Peyer's patch (tissue), 4 donors: ENCODE results near the gene KCNIP4.

Experiments used
- POLR2A ChIP-seq, 2 donors: fragments of 450-650 bp; IDR thresholded peaks; one replicate each; pipeline ENCODE4 v1.5.1; 2017; ENCODE audit warnings: antibody characterized with exemption in 2 of 2, mild to moderate bottlenecking in 2 of 2, moderate library complexity in 2 of 2
- TF ChIP-seq, protein P1 (sequence below), 6 experiments: fragments of 450-650 bp in 4 of 6; fragments of 200-600 bp in 2 of 6; sonication (generic) in 1 of 6; IDR thresholded peaks; one replicate each; pipeline ENCODE4 v1.5.1; 2017 to 2019; ENCODE audit warnings: antibody characterized with exemption in 6 of 6, mild to moderate bottlenecking in 3 of 6, moderate library complexity in 1 of 6

DNA sequence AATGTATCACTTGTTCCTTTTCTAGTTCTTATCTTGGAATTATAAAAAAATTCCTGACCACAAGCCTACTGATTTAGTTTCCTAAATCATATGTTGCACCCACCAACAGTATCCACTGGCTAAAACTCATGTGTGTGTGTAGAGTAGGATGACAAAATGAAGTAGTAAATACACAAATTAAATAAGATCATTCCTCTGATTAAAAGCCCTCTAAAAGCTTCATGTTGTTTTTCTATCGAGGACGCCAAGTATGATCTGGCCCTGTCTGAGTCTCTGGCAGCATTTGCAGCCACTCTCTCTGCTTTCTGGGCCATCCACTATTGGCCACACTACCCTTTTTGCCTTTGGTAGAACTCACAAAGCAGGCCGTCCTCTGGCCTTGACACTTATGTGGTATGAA is 1064.9 kb downstream of the KCNIP4 start:
- TF ChIP-seq, protein P1, sequence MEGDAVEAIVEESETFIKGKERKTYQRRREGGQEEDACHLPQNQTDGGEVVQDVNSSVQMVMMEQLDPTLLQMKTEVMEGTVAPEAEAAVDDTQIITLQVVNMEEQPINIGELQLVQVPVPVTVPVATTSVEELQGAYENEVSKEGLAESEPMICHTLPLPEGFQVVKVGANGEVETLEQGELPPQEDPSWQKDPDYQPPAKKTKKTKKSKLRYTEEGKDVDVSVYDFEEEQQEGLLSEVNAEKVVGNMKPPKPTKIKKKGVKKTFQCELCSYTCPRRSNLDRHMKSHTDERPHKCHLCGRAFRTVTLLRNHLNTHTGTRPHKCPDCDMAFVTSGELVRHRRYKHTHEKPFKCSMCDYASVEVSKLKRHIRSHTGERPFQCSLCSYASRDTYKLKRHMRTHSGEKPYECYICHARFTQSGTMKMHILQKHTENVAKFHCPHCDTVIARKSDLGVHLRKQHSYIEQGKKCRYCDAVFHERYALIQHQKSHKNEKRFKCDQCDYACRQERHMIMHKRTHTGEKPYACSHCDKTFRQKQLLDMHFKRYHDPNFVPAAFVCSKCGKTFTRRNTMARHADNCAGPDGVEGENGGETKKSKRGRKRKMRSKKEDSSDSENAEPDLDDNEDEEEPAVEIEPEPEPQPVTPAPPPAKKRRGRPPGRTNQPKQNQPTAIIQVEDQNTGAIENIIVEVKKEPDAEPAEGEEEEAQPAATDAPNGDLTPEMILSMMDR (IDR thresholded peaks at IDR 0.05) = no peak
- TF ChIP-seq POLR2A (IDR thresholded peaks at IDR 0.05) = no peak
